RWPE1 (cell line): Measurements from ENCODE around the gene MSL3B.

Experiments used
- CTCF ChIA-PET: fragments of 350-600 bp; sonication (Branson Sonifier 250); formaldehyde crosslinking; extraction: SDS; loops from one replicate; lab custom pipeline; 2021; lab: Yijun Ruan, JAX
- POLR2A ChIA-PET: fragments of 400-600 bp; formaldehyde crosslinking; extraction: SDS; loops from one replicate; lab custom pipeline; 2020; ENCODE audit warnings: antibody characterized with exemption; ENCODE audit not compliant: low non-redundant PET; lab: Yijun Ruan, JAX
- DNase-seq: peaks from one replicate; pipeline ENCODE4 v3.0.0; 2012; ENCODE audit warnings: low spot score
- H3K27ac ChIP-seq: fragments of 450-650 bp; 2 replicates; pipeline ENCODE4 v1.5.1; 2017
- TF ChIP-seq, protein P1 (sequence below): fragments of 450-650 bp; conservative IDR thresholded peaks from 2 replicates; pipeline ENCODE4 v1.5.1; 2017; ENCODE audit warnings: low read depth, mild to moderate bottlenecking

Gene MSL3B

DNA sequence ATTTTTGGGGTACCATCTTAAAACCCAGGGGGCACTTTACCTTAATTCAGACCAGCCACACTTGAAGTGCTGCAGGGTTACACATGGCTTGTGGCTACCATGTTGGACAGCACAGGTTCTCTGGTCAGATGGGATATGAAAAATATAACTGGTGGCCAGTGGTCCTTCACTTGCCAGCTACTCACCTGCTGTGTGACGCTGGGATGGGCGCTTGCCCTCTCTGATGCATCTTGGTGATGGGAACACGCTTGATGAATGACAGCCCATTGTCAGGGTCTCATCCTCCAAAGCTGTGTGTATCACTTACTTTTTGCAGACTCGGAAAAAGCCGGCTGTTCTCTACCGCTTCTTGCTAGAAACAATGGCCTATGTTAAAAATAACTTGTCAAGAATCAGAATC, 36.3 kb downstream of the MSL3B start:
- TF ChIP-seq, protein P1, sequence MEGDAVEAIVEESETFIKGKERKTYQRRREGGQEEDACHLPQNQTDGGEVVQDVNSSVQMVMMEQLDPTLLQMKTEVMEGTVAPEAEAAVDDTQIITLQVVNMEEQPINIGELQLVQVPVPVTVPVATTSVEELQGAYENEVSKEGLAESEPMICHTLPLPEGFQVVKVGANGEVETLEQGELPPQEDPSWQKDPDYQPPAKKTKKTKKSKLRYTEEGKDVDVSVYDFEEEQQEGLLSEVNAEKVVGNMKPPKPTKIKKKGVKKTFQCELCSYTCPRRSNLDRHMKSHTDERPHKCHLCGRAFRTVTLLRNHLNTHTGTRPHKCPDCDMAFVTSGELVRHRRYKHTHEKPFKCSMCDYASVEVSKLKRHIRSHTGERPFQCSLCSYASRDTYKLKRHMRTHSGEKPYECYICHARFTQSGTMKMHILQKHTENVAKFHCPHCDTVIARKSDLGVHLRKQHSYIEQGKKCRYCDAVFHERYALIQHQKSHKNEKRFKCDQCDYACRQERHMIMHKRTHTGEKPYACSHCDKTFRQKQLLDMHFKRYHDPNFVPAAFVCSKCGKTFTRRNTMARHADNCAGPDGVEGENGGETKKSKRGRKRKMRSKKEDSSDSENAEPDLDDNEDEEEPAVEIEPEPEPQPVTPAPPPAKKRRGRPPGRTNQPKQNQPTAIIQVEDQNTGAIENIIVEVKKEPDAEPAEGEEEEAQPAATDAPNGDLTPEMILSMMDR = no peak
- ChIA-PET CTCF (interaction anchor here (2.9 kb wide), 1 partner anchor 383 kb away, joined by 22 read pairs; no protein-coding TSS in a partner anchor), POLR2A (no interaction called here)
- peak overlapping the region; percentile 67 for H3K27ac ChIP-seq
- no peak for DNase-seq

DNA sequence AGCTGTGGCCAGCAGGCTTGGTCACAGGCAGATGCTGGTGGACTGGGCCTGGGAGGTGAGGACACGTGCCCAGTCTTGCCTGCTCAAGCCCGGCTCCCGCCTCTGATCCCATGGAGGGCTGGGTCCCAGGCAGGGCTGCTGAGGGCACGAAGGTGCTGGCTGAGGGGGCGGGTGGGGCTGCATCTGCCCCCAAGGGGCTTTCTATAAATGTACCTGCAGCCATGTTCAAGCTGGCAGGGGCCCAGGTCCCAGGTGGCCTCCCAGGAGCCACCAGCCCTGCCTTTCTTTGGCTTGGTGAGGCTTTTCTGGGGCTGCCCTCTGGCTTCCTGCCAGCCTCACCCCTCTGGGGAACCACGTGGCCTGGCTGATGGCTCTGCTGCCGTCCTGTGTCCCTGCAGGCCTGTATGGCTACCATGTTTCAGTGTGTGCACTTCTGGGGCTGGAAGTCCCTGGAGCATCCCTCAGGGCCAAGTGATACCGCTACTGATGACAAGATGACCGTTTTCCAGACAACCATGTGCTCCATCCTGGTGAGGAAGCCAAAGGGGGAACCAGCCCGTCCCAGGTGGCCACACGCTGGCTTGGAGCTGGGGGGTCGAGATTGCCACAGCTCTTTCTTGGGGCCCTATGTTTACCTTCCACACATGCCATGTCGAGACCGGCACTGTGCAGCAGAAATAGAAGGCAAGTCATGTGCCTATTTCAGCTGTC, 37.0 kb downstream of the MSL3B start:
- TF ChIP-seq, protein P1 = no peak
- H3K27ac ChIP-seq = peak overlapping the region; percentile 67
- ChIA-PET POLR2A (no interaction called here), CTCF (no interaction called here)
- DNase-seq = no peak

DNA sequence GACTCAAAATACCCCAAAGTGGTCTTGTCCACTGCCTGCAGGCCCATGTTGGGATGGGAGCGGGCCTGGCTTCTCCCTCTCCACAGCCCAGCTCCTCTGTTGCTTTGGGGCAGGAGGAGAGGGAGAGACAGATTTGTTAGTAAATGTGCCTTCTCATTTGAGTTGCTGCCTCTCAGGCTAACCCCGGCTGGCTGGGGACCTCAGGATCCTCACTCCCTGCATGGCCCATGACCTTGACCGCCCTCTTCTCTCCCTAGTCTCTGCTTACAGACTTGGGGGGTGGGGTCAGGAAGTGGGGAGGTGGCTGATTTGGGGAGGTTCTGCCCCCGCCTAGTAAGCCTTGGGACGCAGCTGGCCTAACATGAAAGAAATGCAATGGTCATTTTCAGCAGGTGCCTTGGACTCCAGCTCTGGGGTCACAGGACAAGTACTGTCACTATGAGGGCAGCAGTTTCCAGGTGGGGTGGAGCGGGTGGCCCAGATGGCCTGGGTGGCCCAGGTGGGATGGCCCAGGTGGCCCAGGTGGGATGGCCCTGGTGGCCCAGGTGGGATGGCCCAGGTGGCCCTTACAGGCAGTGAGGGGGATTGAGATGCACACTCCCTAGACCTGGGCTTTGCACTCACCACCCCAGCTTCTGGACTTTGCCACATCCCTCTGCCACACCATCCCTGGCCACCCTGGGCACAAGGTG, 37.9 kb downstream of the MSL3B start:
- ChIA-PET POLR2A (no interaction called here), CTCF (interaction anchor here (0.6 kb wide), 1 partner anchor 433 kb away, joined by 3 read pairs; no protein-coding TSS in a partner anchor)
- H3K27ac ChIP-seq = peak overlapping the region; percentile 67
- TF ChIP-seq, protein P1 = no peak
- no peak for DNase-seq

DNA sequence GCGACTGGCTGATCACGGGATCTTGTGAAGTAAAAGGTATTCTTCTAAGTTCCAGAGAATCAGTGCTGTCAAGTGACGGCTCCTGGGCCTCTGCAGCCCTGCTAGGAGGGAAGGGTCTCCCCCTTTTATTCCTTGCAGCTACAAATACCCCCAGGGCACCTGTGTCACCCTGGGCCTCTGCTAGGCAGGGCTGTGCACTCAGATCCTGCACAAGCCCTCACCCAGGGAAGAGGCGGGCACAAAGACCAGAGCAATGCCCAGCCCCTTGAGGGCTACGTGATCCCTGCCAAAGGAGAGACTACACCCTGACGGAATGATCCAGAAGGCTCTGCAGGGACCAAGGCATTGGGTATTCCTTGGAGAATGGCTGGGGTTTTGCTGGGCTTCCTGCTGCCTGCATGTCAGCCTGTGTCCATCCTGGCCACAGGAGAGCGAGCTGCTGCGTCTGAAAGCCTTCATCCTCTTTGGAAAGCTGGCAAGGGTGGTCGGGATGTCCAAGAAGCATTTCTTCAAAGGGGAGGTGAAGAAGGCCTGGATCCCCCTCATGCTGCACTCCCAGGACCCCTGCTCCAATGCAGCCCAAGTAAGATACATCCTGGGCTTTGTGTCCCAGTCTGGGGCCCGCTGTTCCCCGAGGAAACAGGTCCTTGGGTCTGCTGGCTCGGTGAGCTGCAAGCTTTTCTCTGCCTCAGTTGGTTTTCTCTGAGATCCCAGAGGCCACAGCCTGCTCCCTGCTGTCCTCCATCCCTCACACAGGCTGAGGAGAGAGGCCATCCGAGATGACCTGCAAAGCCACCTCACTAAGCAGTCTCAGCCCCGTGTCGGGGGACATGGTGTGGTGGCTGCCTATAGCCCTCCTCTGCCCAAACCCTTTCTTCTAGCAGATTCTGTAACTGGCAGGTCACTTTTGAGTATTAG, 38.7 kb downstream of the MSL3B start:
- TF ChIP-seq, protein P1 = no peak
- POLR2A ChIA-PET = no interaction called here
- CTCF ChIA-PET = interaction anchor here (0.6 kb wide), 1 partner anchor 432 kb away, joined by 3 read pairs; no protein-coding TSS in a partner anchor
- DNase-seq = no peak
- no peak overlapping the region for H3K27ac ChIP-seq

DNA sequence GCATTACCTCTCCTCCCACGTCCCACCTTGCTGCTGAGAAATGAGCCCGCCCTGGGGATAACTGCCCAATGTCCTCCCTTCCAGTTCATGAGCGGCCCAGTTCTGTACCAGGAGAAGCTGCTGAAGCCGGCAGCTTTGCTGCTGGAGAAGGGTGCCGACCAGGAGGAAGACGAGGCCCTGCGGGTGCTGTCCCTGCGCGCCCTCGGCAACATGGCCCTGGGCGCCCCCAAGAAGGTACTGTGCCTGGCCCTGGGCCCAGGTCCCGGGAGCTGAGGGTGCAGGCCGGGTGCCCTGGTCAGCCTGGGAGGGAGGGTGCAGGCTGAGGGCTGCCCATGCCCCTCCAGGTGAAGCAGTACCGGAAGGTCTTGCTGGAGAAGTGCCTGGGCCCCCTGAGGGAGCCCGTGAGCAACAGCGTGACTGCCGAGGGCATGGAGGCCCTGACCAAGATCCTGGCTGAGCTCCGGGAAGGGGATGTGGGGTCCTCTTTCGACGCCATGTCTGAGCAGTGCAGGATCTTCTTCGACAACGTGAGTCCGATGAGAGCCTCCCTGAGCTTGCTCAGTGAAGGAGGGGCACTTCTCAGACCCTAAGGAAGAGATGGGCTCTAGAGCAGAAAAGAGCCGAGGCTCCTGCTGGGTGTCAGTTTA, 39.5 kb downstream of the MSL3B start:
- CTCF ChIA-PET = interaction anchor here (0.6 kb wide), 1 partner anchor 386 kb away, joined by 5 read pairs; no protein-coding TSS in a partner anchor
- POLR2A ChIA-PET = no interaction called here
- DNase-seq = no peak
- H3K27ac ChIP-seq = no peak overlapping the region
- TF ChIP-seq, protein P1 = no peak

DNA sequence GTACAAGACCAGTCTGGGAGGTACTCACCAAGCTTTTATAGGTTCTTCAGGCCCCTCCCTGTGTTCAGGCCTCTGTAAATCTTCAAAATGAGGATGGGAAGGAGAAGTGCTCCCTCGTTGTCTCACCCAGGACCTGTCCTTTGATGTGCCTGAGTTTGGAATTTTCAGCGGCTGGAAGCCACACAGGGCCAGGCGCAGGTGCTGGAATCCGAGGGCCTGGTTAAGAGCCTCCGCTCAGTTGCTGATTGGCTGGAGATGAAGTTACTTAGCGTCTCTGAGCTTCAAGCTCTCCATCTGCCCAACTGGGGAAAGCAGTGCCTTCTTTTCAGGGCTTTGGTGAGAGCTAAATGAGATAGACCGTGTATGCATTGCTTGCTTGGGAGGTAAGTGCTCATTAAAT, 43.8 kb downstream of the MSL3B start:
- ChIA-PET CTCF (no interaction called here), POLR2A (no interaction called here)
- H3K27ac ChIP-seq = no peak overlapping the region
- DNase-seq = no peak
- TF ChIP-seq, protein P1 = no peak
